A549 treated with AZD9567 at 1 μM for 4 hours (cell line): ENCODE data around the gene SLC37A3. TPM values are rescaled to one million over a fixed set of nuclear protein-coding genes. Genes with fewer than 3 reads are reported as not detected.

Experiments
- total RNA-seq: library from RNA; stranded (reverse); fragments of 200-300 nt; extraction: Qiagen RNA extraction; gene quantifications from 5 replicates; pipeline ENCODE4 v1.2.3, GENCODE V29; 2022; ENCODE audit not compliant: insufficient read depth

SLC37A3 gene
- total RNA-seq: 25.1 to 47.1 TPM (median 29.2 TPM) in 5 replicates

DNA sequence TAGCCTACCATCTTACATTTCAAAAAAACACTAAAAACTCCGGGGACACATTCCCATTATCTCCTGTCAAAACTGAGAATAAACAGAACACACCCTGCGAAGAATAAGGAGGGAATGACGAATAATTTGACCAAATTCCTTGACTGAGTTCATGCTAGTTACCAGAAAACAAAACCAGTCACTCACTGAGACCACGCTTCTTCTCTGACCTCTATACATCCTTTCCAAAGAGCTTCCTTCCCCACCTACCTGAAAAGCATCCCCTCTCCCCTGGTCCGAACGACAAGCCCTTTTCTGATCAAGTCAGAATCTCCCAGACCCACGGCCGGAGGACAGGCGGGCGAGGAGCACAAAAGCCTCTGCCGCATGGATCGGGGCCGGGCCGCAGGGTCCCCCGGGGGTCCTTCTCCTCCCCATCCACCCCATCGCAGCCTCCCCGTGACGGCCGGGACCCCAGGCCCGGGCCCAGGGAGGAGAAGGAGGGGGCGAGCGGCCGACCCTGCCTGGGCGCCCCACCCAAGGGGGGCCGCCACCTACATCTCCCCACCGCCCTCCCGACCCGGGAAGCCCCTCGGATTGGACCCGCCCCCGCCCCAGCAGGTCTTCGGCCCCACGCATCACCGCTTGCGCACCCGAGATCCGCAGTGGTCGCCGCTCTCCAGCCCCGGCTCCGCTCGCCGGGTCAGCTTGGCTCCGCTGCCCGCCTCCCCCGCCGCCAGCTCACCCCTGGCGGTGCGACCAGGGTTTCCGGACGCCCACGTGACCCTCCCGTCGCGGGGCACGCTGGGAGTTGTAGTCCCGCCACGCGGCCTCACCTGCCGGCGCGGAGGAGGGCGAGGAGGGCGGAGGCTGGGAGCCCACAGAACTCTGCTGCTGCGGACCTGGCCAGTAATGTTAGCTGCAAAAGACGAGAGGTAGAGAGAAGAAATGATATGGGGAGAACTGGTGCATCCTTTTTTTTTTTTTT lies at the start of gene SLC37A3:
SLC37A3 (minus strand) TSS at position 747 of the 967 bp plus-strand sequence. CDS start 16,004 bp downstream, outside the sequence.

DNA sequence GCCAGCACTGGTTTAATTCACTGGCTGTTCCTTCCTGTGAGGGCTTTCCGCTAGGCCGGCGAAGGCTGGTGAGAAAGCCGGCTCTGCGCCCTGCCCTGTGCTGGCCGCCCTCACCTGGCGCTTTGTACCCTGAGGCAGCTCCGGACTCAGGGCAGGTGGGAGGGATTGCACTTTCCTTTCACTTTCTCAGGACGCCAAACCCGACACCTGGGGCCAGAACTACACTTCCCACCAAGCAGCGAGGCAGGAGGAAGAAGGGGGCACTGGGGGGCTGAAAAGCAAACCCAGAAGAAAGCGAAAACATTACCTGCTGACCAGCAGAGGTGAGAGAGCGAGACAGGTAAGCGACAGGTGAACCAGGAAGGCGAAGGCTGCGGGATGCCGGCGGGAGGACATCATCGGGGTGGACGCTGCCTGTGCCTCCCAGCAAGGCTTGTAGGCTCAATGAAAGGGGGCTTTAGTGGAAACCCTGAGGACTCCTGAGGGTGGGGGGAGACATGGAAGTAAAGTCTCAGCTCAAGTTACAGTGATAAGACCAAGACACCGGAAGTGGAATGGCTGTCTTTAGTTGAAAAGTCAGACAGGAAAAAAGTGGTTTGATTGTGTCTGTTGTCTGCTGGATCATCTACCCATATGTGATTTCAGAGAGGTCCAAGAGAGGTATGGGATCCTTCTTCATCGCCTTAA lies 5.7 kb upstream of the SLC37A3 start, which contains the start of gene RAB19:
RAB19 (plus strand) TSS at position 181 of the 687 bp plus-strand sequence. CDS start 3,589 bp downstream, outside the sequence.

Other genes with a start within 250 kb of the SLC37A3 start
- 1.6 to 3.3 TPM (median 2.4 TPM) in 5 replicates for gene KDM7A, start 221.5 kb downstream of the SLC37A3 start, total RNA-seq
- gene RAB19, start 5.5 kb upstream of the SLC37A3 start, total RNA-seq: not detected in 5 replicates
- 51.8 to 55.3 TPM (median 52.7 TPM) in 5 replicates for gene MKRN1, start 81.0 kb upstream of the SLC37A3 start, total RNA-seq
- 0.33 to 0.91 TPM (median 0.54 TPM) in 5 replicates for gene DENND2A, start 242.3 kb upstream of the SLC37A3 start, total RNA-seq